Fibroblast of villous mesenchyme (primary cell): ENCODE data around the gene RGS19. TPM values are rescaled to one million over a fixed set of nuclear protein-coding genes. Genes with fewer than 3 reads are reported as not detected.
"Not testable (repeated sequence)": the region's sequence is repeated elsewhere in the genome, so short reads cannot be mapped to it uniquely, and the experiment has no call there.

Source experiments
- DNase-seq: peaks from one replicate; pipeline ENCODE4 v3.0.0-alpha.2; 2010; ENCODE audit warnings: low read depth
- H3K4me3 ChIP-seq: 2 replicates; pipeline ENCODE4 v1.5.1; 2011; ENCODE audit warnings: low read depth, mild to moderate bottlenecking, low read length
- CTCF ChIP-seq: IDR thresholded peaks from 2 replicates; pipeline ENCODE4 v1.5.1; 2012; ENCODE audit warnings: low read depth, mild to moderate bottlenecking, low read length; ENCODE audit not compliant: insufficient read depth
- total RNA-seq: library from RNA; depleted of rRNA; stranded (reverse); fragments of >200 nt; gene quantifications from 2 replicates; pipeline ENCODE4 v1.2.3, GENCODE V29; 2012

Gene RGS19
- 13.0 and 13.2 TPM in 2 replicates for total RNA-seq

- DNase-seq = peak; percentile 68
- H3K4me3 ChIP-seq = peak within 1 kb of the TSS; percentile 80
- no peak for TF ChIP-seq CTCF
Observed at GRCh38 chr20:64079273-64080012, at the start of gene RGS19. RGS19 (minus strand) TSS chr20:64079518; CDS start chr20:64076886, 2,632 bp downstream.

- not testable (repeated sequence) for H3K4me3 ChIP-seq, DNase-seq
Observed at GRCh38 chr20:64123517-64123916, 44.2 kb upstream of the RGS19 start.

- not testable (repeated sequence) for H3K4me3 ChIP-seq, DNase-seq
Observed at GRCh38 chr20:64122927-64123326, 43.6 kb upstream of the RGS19 start.

GRCh38 chr20:64121586-64121985, 42.3 kb upstream of the RGS19 start:
- H3K4me3 ChIP-seq = no peak overlapping the region
- no peak for DNase-seq
- no peak for TF ChIP-seq CTCF

GRCh38 chr20:64119681-64120341, 40.5 kb upstream of the RGS19 start:
- H3K4me3 ChIP-seq = no peak overlapping the region
- TF ChIP-seq CTCF = no peak

GRCh38 chr20:64119301-64119680, 40.0 kb upstream of the RGS19 start:
- DNase-seq = no peak
- TF ChIP-seq CTCF = no peak
- H3K4me3 ChIP-seq = no peak overlapping the region

More at GRCh38 chr20:64119681-64120341, 40.5 kb upstream of the RGS19 start:
- DNase-seq = no peak

- DNase-seq, H3K4me3 ChIP-seq: not testable (repeated sequence)
Observed at GRCh38 chr20:64117432-64117777, 38.1 kb upstream of the RGS19 start.

- no peak for TF ChIP-seq CTCF
- DNase-seq = no peak
- no peak overlapping the region for H3K4me3 ChIP-seq
Observed at GRCh38 chr20:64116541-64117431, 37.5 kb upstream of the RGS19 start.
